OCI-LY7 (cell line): ENCODE measurements around the gene FAM193B. TPM values are rescaled to one million over a fixed set of nuclear protein-coding genes. Genes with fewer than 3 reads are reported as not detected.

Experiments
- BruUV-seq: library from RNA; stranded (reverse); fragments of 400-500 nt; replicated peaks from 2 replicates; lab custom pipeline; 2021; lab: Mats Ljungman, UMichigan
- CTCF ChIA-PET: fragments of 300-600 bp; sonication (Branson Sonifier 250); formaldehyde crosslinking; loops from one replicate; lab custom pipeline; 2022; ENCODE audit warnings: antibody characterized with exemption; ENCODE audit not compliant: unreplicated experiment; lab: Charles Lee
- POLR2A ChIA-PET: fragments of 300-600 bp; sonication (Branson Sonifier 250); formaldehyde crosslinking; loops from one replicate; lab custom pipeline; 2022; ENCODE audit warnings: antibody characterized with exemption; lab: Charles Lee
- DNase-seq: peaks from one replicate; pipeline ENCODE4 v3.0.0-alpha.2; 2015; ENCODE audit warnings: low spot score
- H2AFZ ChIP-seq: fragments of 200-600 bp; sonication (generic), shearing (Covaris generic); 2 replicates; pipeline ENCODE4 v1.6.1; 2014; ENCODE audit warnings: mild to moderate bottlenecking, antibody characterized with exemption, low read length, moderate library complexity
- H3K27ac ChIP-seq: fragments of 200-600 bp; sonication (generic); 2 replicates; pipeline ENCODE4 v1.5.1; 2014; ENCODE audit warnings: mixed run types, low read depth, mild to moderate bottlenecking, moderate library complexity, low read length, inconsistent platforms; ENCODE audit not compliant: poor library complexity, severe bottlenecking
- H3K36me3 ChIP-seq: fragments of 200-600 bp; sonication (generic); 2 replicates; pipeline ENCODE4 v1.6.1; 2014; ENCODE audit warnings: mild to moderate bottlenecking, antibody characterized with exemption, low read length, moderate library complexity, mixed read lengths; ENCODE audit not compliant: insufficient read depth
- H3K4me1 ChIP-seq: fragments of 200-600 bp; sonication (generic); 2 replicates; pipeline ENCODE4 v1.5.1; 2014; ENCODE audit warnings: mild to moderate bottlenecking, low read length; ENCODE audit not compliant: insufficient read depth, poor library complexity, severe bottlenecking
- H3K4me2 ChIP-seq: fragments of 200-600 bp; sonication (generic); 2 replicates; pipeline ENCODE4 v1.6.1; 2014; ENCODE audit warnings: mild to moderate bottlenecking, low read length
- H3K4me3 ChIP-seq: fragments of 200-600 bp; sonication (generic); 2 replicates; pipeline ENCODE4 v1.5.1; 2014; ENCODE audit warnings: mild to moderate bottlenecking, low read depth, low read length; ENCODE audit not compliant: poor library complexity, severe bottlenecking
- H3K79me2 ChIP-seq: fragments of 200-600 bp; sonication (generic); 2 replicates; pipeline ENCODE4 v1.6.1; 2016; ENCODE audit warnings: low read depth, mild to moderate bottlenecking, low read length, moderate library complexity, mixed read lengths; ENCODE audit not compliant: insufficient read depth
- H3K9me2 ChIP-seq: fragments of 200-600 bp; sonication (generic); 2 replicates; pipeline ENCODE4 v1.6.1; 2016; ENCODE audit warnings: mild to moderate bottlenecking, low read length, mixed read lengths; ENCODE audit not compliant: insufficient read depth
- H3K9me3 ChIP-seq: fragments of 200-600 bp; sonication (generic); 2 replicates; pipeline ENCODE4 v1.6.1; 2014; ENCODE audit warnings: mild to moderate bottlenecking, mixed run types, low read length, mixed read lengths
- H4K20me1 ChIP-seq: fragments of 200-600 bp; sonication (generic); 2 replicates; pipeline ENCODE4 v1.6.1; 2014; ENCODE audit warnings: mild to moderate bottlenecking, antibody characterized with exemption, low read length, moderate library complexity, mixed read lengths; ENCODE audit not compliant: insufficient read depth
- CTCF ChIP-seq: fragments of 200-600 bp; sonication (generic); conservative IDR thresholded peaks from 2 replicates; pipeline ENCODE4 v1.5.1; 2014; ENCODE audit warnings: mild to moderate bottlenecking, antibody characterized with exemption, low read length, moderate library complexity, mixed read lengths
- EZH2phosphoT487 ChIP-seq: fragments of 200-600 bp; sonication (generic); IDR thresholded peaks from 2 replicates; pipeline ENCODE4 v1.6.1; 2018; ENCODE audit warnings: low read depth, borderline replicate concordance, mild to moderate bottlenecking, mixed run types, antibody characterized with exemption, low read length, moderate library complexity, mixed read lengths
- intact Hi-C: fragments of 100-400 bp; cut with micrococcal nuclease; formaldehyde crosslinking; loops from one replicate; pipeline ENCODE4 v1.10.0; 2022; ENCODE audit not compliant: unreplicated experiment
- total RNA-seq, 2 experiments: library from RNA; depleted of rRNA in 1 of 2; stranded (reverse); fragments of >200 nt in 1 of 2; shearing (Covaris generic) in 1 of 2; gene quantifications; 2 replicates each; pipeline ENCODE4 v1.2.3, GENCODE V29; 2014 to 2022

Gene FAM193B
- total RNA-seq, 2 experiments from 2014 or later: 63.2 to 104 TPM

- Histone ChIP-seq H3K9me3 (no peaks in the 10 kb centered on the region), H3K9me2 (no peaks in the 10 kb centered on the region), H4K20me1 (no peaks in the 10 kb centered on the region), H3K79me2 (no peaks in the 10 kb centered on the region), H3K4me1 (no peaks in the 10 kb centered on the region), H3K27ac (no peak overlapping the region), H3K4me3 (no peak overlapping the region), H2AFZ (no peak overlapping the region), H3K4me2 (no peak overlapping the region), H3K36me3 (peaks cover 57% of the 10 kb centered on the region)
- ChIA-PET POLR2A (interaction anchor here (0.7 kb wide), 2 partner anchors 24 to 90 kb away, joined by 5 read pairs; no protein-coding TSS in a partner anchor), CTCF (interaction anchor here (0.5 kb wide), 1 partner anchor 610 kb away, joined by 3 read pairs; no protein-coding TSS in a partner anchor)
- DNase-seq: no peak
- TF ChIP-seq CTCF: no peak
- TF ChIP-seq EZH2phosphoT487: no peak
- intact Hi-C loops: no loop called here
- no TSS peak for BruUV-seq
Measured at GRCh38 chr5:177540438-177540837, 13.9 kb downstream of the FAM193B start.

GRCh38 chr5:177539411-177539810, 15.0 kb downstream of the FAM193B start:
- Histone ChIP-seq H3K4me2 (no peak overlapping the region), H3K36me3 (peaks cover 63% of the 10 kb centered on the region), H3K9me2 (no peaks in the 10 kb centered on the region), H3K4me1 (no peaks in the 10 kb centered on the region), H2AFZ (no peak overlapping the region), H4K20me1 (no peaks in the 10 kb centered on the region), H3K79me2 (no peaks in the 10 kb centered on the region), H3K9me3 (no peaks in the 10 kb centered on the region), H3K27ac (no peak overlapping the region), H3K4me3 (no peak overlapping the region)
- ChIA-PET POLR2A (interaction anchor here (0.7 kb wide), 1 partner anchor 868 kb away, joined by 7 read pairs; no protein-coding TSS in a partner anchor), CTCF (no interaction called here)
- TF ChIP-seq CTCF: no peak
- TF ChIP-seq EZH2phosphoT487: no peak
- BruUV-seq: no TSS peak
- no peak for DNase-seq
- intact Hi-C loops: no loop called here

DNA sequence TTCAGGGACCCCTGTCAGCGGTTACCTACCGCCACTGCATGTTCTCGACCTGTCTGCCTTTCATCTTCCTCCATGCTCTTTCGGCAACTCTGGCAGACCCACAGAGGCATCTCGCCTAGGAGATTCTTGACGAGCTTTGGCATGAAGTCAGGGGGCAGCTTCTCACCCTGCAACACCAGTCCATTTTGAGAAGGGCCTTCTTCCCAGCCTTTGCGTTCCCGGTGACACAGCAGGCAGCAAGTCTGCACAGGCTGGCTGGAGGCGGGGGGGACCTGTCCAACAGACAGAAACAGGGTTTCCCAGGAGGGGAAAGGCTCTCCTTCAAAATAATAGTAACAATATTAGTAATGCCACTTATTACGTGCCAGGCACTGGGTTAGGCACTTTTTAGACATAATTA, 15.5 kb downstream of the FAM193B start:
- Histone ChIP-seq H3K27ac (no peak overlapping the region), H4K20me1 (no peaks in the 10 kb centered on the region), H2AFZ (no peak overlapping the region), H3K79me2 (no peaks in the 10 kb centered on the region), H3K9me2 (no peaks in the 10 kb centered on the region), H3K4me2 (no peak overlapping the region), H3K4me3 (no peak overlapping the region), H3K4me1 (no peaks in the 10 kb centered on the region), H3K9me3 (no peaks in the 10 kb centered on the region), H3K36me3 (peaks cover 64% of the 10 kb centered on the region)
- ChIA-PET CTCF (no interaction called here), POLR2A (interaction anchor here (1.0 kb wide), 1 partner anchor 22 kb away, joined by 3 read pairs; the partner anchor contains the start of gene DDX41)
- no peak for DNase-seq
- no TSS peak for BruUV-seq
- TF ChIP-seq EZH2phosphoT487 (no peak), CTCF (no peak)
- intact Hi-C loops: no loop called here
